Activated T-cell treated with anti-CD3 and anti-CD28 coated beads, Interleukin-2, amount 50 U/mL, for 1 hour (primary cell): ENCODE results near the gene B4GAT1.
"Not testable (repeated sequence)": the region's sequence is repeated elsewhere in the genome, so short reads cannot be mapped to it uniquely, and the experiment has no call there.

Source experiments
- DNase-seq: peaks from one replicate; pipeline ENCODE4 v3.0.0-alpha.2; 2020

The B4GAT1 gene

GRCh38 chr11:66347425-66348276 lies at the start of gene B4GAT1:
B4GAT1 (minus strand) TSS chr11:66347629; CDS start chr11:66347545, 84 bp downstream.
- peak; percentile 84 for DNase-seq

GRCh38 chr11:66393954-66394353 lies 46.5 kb upstream of the B4GAT1 start:
- DNase-seq: no peak

- DNase-seq: no peak
These were observed 43.9 kb upstream of the B4GAT1 start for GRCh38 chr11:66391322-66391721.

- peak; percentile 67 for DNase-seq
These were observed 41.5 kb upstream of the B4GAT1 start for GRCh38 chr11:66388780-66389386.

GRCh38 chr11:66386171-66387069 lies 39.0 kb upstream of the B4GAT1 start:
- peak; percentile 82 for DNase-seq

GRCh38 chr11:66384316-66384715 lies 36.9 kb upstream of the B4GAT1 start:
- not testable (repeated sequence) for DNase-seq

- not testable (repeated sequence) for DNase-seq
These were observed 32.8 kb upstream of the B4GAT1 start for GRCh38 chr11:66380264-66380663.

GRCh38 chr11:66373690-66374287 lies 26.4 kb upstream of the B4GAT1 start:
- not testable (repeated sequence) for DNase-seq

GRCh38 chr11:66373265-66373664 lies 25.8 kb upstream of the B4GAT1 start:
- no peak for DNase-seq

- peak; percentile 81 for DNase-seq
These were observed 24.4 kb upstream of the B4GAT1 start, which contains the start of gene SLC29A2 for GRCh38 chr11:66371627-66372415. SLC29A2 (minus strand) TSS chr11:66371760; CDS start chr11:66371591, 169 bp downstream.

GRCh38 chr11:66369073-66369894 lies 21.9 kb upstream of the B4GAT1 start:
- DNase-seq: no peak

- DNase-seq: no peak
These were observed 21.1 kb upstream of the B4GAT1 start for GRCh38 chr11:66368484-66368883.

GRCh38 chr11:66367561-66368312 lies 20.3 kb upstream of the B4GAT1 start:
- no peak for DNase-seq

GRCh38 chr11:66366844-66367477 lies 19.5 kb upstream of the B4GAT1 start:
- DNase-seq: no peak

GRCh38 chr11:66365711-66366619 lies 18.5 kb upstream of the B4GAT1 start:
- DNase-seq: no peak

GRCh38 chr11:66365166-66365565 lies 17.7 kb upstream of the B4GAT1 start:
- no peak for DNase-seq

GRCh38 chr11:66363805-66364535 lies 16.5 kb upstream of the B4GAT1 start:
- DNase-seq: peak; percentile 77

- DNase-seq: no peak
These were observed 15.8 kb upstream of the B4GAT1 start for GRCh38 chr11:66363187-66363601.
